Thoracic aorta (tissue), 2 donors: Measurements from ENCODE around the gene MOB3B. TPM values are rescaled to one million over a fixed set of nuclear protein-coding genes. Genes with fewer than 3 reads are reported as not detected.

ENCODE experiments used
- ATAC-seq: fragments of 150-250 bp; one replicate; pipeline ENCODE4 v1.8.0; 2017; ENCODE audit warnings: low read depth; ENCODE audit not compliant: insufficient number of reproducible peaks, low FRiP score
- DNase-seq: peaks from one replicate; pipeline ENCODE4 v3.0.0-alpha.2; 2020; ENCODE audit warnings: low spot score
- H3K27ac ChIP-seq, 2 donors: fragments of 200-600 bp; sonication (generic); 1 replicate in 1 of 2; 2 replicates in 1 of 2; pipeline ENCODE4 v1.5.1; 2016; ENCODE audit warnings: mild to moderate bottlenecking in 2 of 2, moderate library complexity in 2 of 2
- H3K27me3 ChIP-seq: fragments of 200-600 bp; sonication (generic); replicated peaks from 2 replicates; pipeline ENCODE4 v1.6.0; 2016; ENCODE audit warnings: mild to moderate bottlenecking; ENCODE audit not compliant: insufficient read depth
- H3K36me3 ChIP-seq: fragments of 200-600 bp; sonication (generic); one replicate; pipeline ENCODE4 v1.5.1; 2016
- H3K4me1 ChIP-seq, 2 donors: fragments of 200-600 bp; sonication (generic); 1 replicate in 1 of 2; 2 replicates in 1 of 2; pipeline versions ENCODE4 v1.5.1 to v1.6.0; 2016; ENCODE audit warnings: low read depth in 2 of 2, mild to moderate bottlenecking in 1 of 2; ENCODE audit not compliant: control insufficient read depth in 1 of 2
- H3K4me3 ChIP-seq: fragments of 200-600 bp; sonication (generic); 2 replicates; pipeline ENCODE4 v1.5.1; 2016; ENCODE audit warnings: mild to moderate bottlenecking
- H3K9me3 ChIP-seq: fragments of 200-600 bp; sonication (generic); 2 replicates; pipeline ENCODE4 v1.5.1; 2016
- CTCF ChIP-seq: fragments of 200-600 bp; sonication (generic); IDR thresholded peaks from one replicate; pipeline ENCODE4 v1.5.1; 2019; ENCODE audit warnings: antibody characterized with exemption
- total RNA-seq, 2 donors: library from RNA; depleted of rRNA; stranded (reverse); fragments of >200 nt; gene quantifications; one replicate each; pipeline versions ENCODE4 v1.1.0 to v1.2.3, GENCODE V29; 2016

Gene MOB3B
- total RNA-seq, 2 donors from 2014 or later, result 6.6 to 11.1 TPM

- no peak for ATAC-seq
Observed at GRCh38 chr9:27445057-27445595, 84.5 kb downstream of the MOB3B start.

GRCh38 chr9:27442464-27442863 lies 87.2 kb downstream of the MOB3B start:
- Histone ChIP-seq H3K4me3 (no peak overlapping the region), H3K27ac (no peak overlapping the region), H3K9me3 (no peaks in the 10 kb centered on the region), H3K4me1 (no peaks in the 10 kb centered on the region), H3K27me3 (no peaks in the 10 kb centered on the region), H3K36me3 (no peaks in the 10 kb centered on the region)
- ATAC-seq, result no peak
- no peak for DNase-seq
- no peak for TF ChIP-seq CTCF

More at GRCh38 chr9:27445057-27445595, 84.5 kb downstream of the MOB3B start:
- H3K4me1 ChIP-seq, result no peaks in the 10 kb centered on the region
- H3K36me3 ChIP-seq, result no peaks in the 10 kb centered on the region
- H3K4me3 ChIP-seq, result no peak overlapping the region
- no peaks in the 10 kb centered on the region for H3K9me3 ChIP-seq
- H3K27me3 ChIP-seq, result no peaks in the 10 kb centered on the region
- TF ChIP-seq CTCF, result no peak
- DNase-seq, result no peak
- H3K27ac ChIP-seq, result no peak overlapping the region

GRCh38 chr9:27441741-27442070 lies 87.9 kb downstream of the MOB3B start:
- TF ChIP-seq CTCF, result no peak
- ATAC-seq (no peak), DNase-seq (no peak)
- Histone ChIP-seq H3K4me1 (no peaks in the 10 kb centered on the region), H3K36me3 (no peaks in the 10 kb centered on the region), H3K27ac (no peak overlapping the region), H3K27me3 (no peaks in the 10 kb centered on the region), H3K9me3 (no peaks in the 10 kb centered on the region), H3K4me3 (no peak overlapping the region)

- Histone ChIP-seq H3K36me3 (no peaks in the 10 kb centered on the region), H3K4me3 (no peak overlapping the region), H3K4me1 (no peaks in the 10 kb centered on the region), H3K27ac (no peak overlapping the region), H3K9me3 (no peaks in the 10 kb centered on the region), H3K27me3 (no peaks in the 10 kb centered on the region)
- no peak for TF ChIP-seq CTCF
- ATAC-seq (no peak), DNase-seq (no peak)
Observed at GRCh38 chr9:27440888-27441740, 88.5 kb downstream of the MOB3B start.

- H3K27ac ChIP-seq, result no peak overlapping the region
- no peak for TF ChIP-seq CTCF
Observed at GRCh38 chr9:27438522-27438921, 91.1 kb downstream of the MOB3B start.

More at GRCh38 chr9:27438522-27438921, 91.1 kb downstream of the MOB3B start:
- ATAC-seq (no peak), DNase-seq (no peak)
- Histone ChIP-seq H3K36me3 (no peaks in the 10 kb centered on the region), H3K27me3 (no peaks in the 10 kb centered on the region), H3K9me3 (no peaks in the 10 kb centered on the region), H3K4me1 (peaks cover 4 to 17% of the 10 kb centered on the region in 2 donors), H3K4me3 (no peak overlapping the region)
